ENCODE data around the gene NRXN3.

NRXN3 gene

GRCh38 chr14:79197516-79197915 lies 1027.3 kb downstream of the NRXN3 start:
- H3K27ac ChIP-seq (ENCODE audit: low read depth, low read length) = no peak overlapping the region
- H3K9ac ChIP-seq (ENCODE audit: low read depth, low read length) = no peak overlapping the region
- no peaks in the 10 kb centered on the region for H3K9me3 ChIP-seq (ENCODE audit: control insufficient read depth, insufficient read depth, low read length)
- H3K36me3 ChIP-seq (ENCODE audit: control insufficient read depth, insufficient read depth, low read length) = no peaks in the 10 kb centered on the region
- no peak overlapping the region for H3K4me3 ChIP-seq (ENCODE audit: low read depth, low read length)
- H3K4me1 ChIP-seq (ENCODE audit: control insufficient read depth, insufficient read depth, low read length) = no peaks in the 10 kb centered on the region
- no peaks in the 10 kb centered on the region for H3K27me3 ChIP-seq (ENCODE audit: control insufficient read depth, insufficient read depth, low read length)

- Histone ChIP-seq H3K9me3 (ENCODE audit: control insufficient read depth, insufficient read depth, low read length) (no peaks in the 10 kb centered on the region), H3K4me3 (ENCODE audit: low read depth, low read length) (no peak overlapping the region), H3K4me1 (ENCODE audit: control insufficient read depth, insufficient read depth, low read length) (no peaks in the 10 kb centered on the region), H3K9ac (ENCODE audit: low read depth, low read length) (no peak overlapping the region), H3K36me3 (ENCODE audit: control insufficient read depth, insufficient read depth, low read length) (no peaks in the 10 kb centered on the region), H3K27me3 (ENCODE audit: control insufficient read depth, insufficient read depth, low read length) (no peaks in the 10 kb centered on the region), H3K27ac (ENCODE audit: low read depth, low read length) (no peak overlapping the region)
Measured at GRCh38 chr14:79199217-79199616, 1029.0 kb downstream of the NRXN3 start.

- Histone ChIP-seq H3K27ac (ENCODE audit: low read depth, low read length) (no peak overlapping the region), H3K4me1 (ENCODE audit: control insufficient read depth, insufficient read depth, low read length) (0 out of 2 replicates have a peak, but pooled peaks cover 3% of the 10 kb centered on the region), H3K36me3 (ENCODE audit: control insufficient read depth, insufficient read depth, low read length) (no peaks in the 10 kb centered on the region), H3K4me3 (ENCODE audit: low read depth, low read length) (no peak overlapping the region), H3K9ac (ENCODE audit: low read depth, low read length) (no peak overlapping the region), H3K27me3 (ENCODE audit: control insufficient read depth, insufficient read depth, low read length) (no peaks in the 10 kb centered on the region), H3K9me3 (ENCODE audit: control insufficient read depth, insufficient read depth, low read length) (no peaks in the 10 kb centered on the region)
Measured at GRCh38 chr14:79201564-79202207, 1031.5 kb downstream of the NRXN3 start.

GRCh38 chr14:79204591-79204990 lies 1034.4 kb downstream of the NRXN3 start:
- Histone ChIP-seq H3K36me3 (ENCODE audit: control insufficient read depth, insufficient read depth, low read length) (no peaks in the 10 kb centered on the region), H3K4me1 (ENCODE audit: control insufficient read depth, insufficient read depth, low read length) (peaks cover 10% of the 10 kb centered on the region; the same call in 1 of the 2 replicates), H3K27ac (ENCODE audit: low read depth, low read length) (no peak overlapping the region), H3K4me3 (ENCODE audit: low read depth, low read length) (no peak overlapping the region), H3K9me3 (ENCODE audit: control insufficient read depth, insufficient read depth, low read length) (no peaks in the 10 kb centered on the region), H3K9ac (ENCODE audit: low read depth, low read length) (no peak overlapping the region), H3K27me3 (ENCODE audit: control insufficient read depth, insufficient read depth, low read length) (no peaks in the 10 kb centered on the region)

GRCh38 chr14:79209418-79209817 lies 1039.2 kb downstream of the NRXN3 start:
- H3K27me3 ChIP-seq (ENCODE audit: control insufficient read depth, insufficient read depth, low read length) = no peaks in the 10 kb centered on the region
- H3K9ac ChIP-seq (ENCODE audit: low read depth, low read length) = no peak overlapping the region

GRCh38 chr14:79225815-79226214 lies 1055.6 kb downstream of the NRXN3 start:
- H3K36me3 ChIP-seq (ENCODE audit: control insufficient read depth, insufficient read depth, low read length) = no peaks in the 10 kb centered on the region
- H3K27me3 ChIP-seq (ENCODE audit: control insufficient read depth, insufficient read depth, low read length) = no peaks in the 10 kb centered on the region
- H3K9me3 ChIP-seq (ENCODE audit: control insufficient read depth, insufficient read depth, low read length) = no peaks in the 10 kb centered on the region
- no peak overlapping the region for H3K9ac ChIP-seq (ENCODE audit: low read depth, low read length)
- no peak overlapping the region for H3K27ac ChIP-seq (ENCODE audit: low read depth, low read length)
- H3K4me3 ChIP-seq (ENCODE audit: low read depth, low read length) = no peak overlapping the region
- no peaks in the 10 kb centered on the region for H3K4me1 ChIP-seq (ENCODE audit: control insufficient read depth, insufficient read depth, low read length)

More at GRCh38 chr14:79209418-79209817, 1039.2 kb downstream of the NRXN3 start:
- H3K9me3 ChIP-seq (ENCODE audit: control insufficient read depth, insufficient read depth, low read length) = no peaks in the 10 kb centered on the region
- peaks cover 10% of the 10 kb centered on the region; the same call in 1 of the 2 replicates for H3K4me1 ChIP-seq (ENCODE audit: control insufficient read depth, insufficient read depth, low read length)
- no peak overlapping the region for H3K4me3 ChIP-seq (ENCODE audit: low read depth, low read length)
- H3K36me3 ChIP-seq (ENCODE audit: control insufficient read depth, insufficient read depth, low read length) = no peaks in the 10 kb centered on the region
- no peak overlapping the region for H3K27ac ChIP-seq (ENCODE audit: low read depth, low read length)

- H3K36me3 ChIP-seq (ENCODE audit: control insufficient read depth, insufficient read depth, low read length) = no peaks in the 10 kb centered on the region
- no peaks in the 10 kb centered on the region for H3K27me3 ChIP-seq (ENCODE audit: control insufficient read depth, insufficient read depth, low read length)
- no peak overlapping the region for H3K27ac ChIP-seq (ENCODE audit: low read depth, low read length)
- H3K4me1 ChIP-seq (ENCODE audit: control insufficient read depth, insufficient read depth, low read length) = no peaks in the 10 kb centered on the region
- H3K9ac ChIP-seq (ENCODE audit: low read depth, low read length) = no peak overlapping the region
- no peak overlapping the region for H3K4me3 ChIP-seq (ENCODE audit: low read depth, low read length)
- H3K9me3 ChIP-seq (ENCODE audit: control insufficient read depth, insufficient read depth, low read length) = no peaks in the 10 kb centered on the region
Measured at GRCh38 chr14:79229383-79229909, 1059.3 kb downstream of the NRXN3 start.

GRCh38 chr14:79242666-79243065 lies 1072.5 kb downstream of the NRXN3 start:
- Histone ChIP-seq H3K27me3 (ENCODE audit: control insufficient read depth, insufficient read depth, low read length) (no peaks in the 10 kb centered on the region), H3K4me3 (ENCODE audit: low read depth, low read length) (no peak overlapping the region), H3K9ac (ENCODE audit: low read depth, low read length) (no peak overlapping the region), H3K4me1 (ENCODE audit: control insufficient read depth, insufficient read depth, low read length) (no peaks in the 10 kb centered on the region), H3K9me3 (ENCODE audit: control insufficient read depth, insufficient read depth, low read length) (no peaks in the 10 kb centered on the region), H3K27ac (ENCODE audit: low read depth, low read length) (no peak overlapping the region), H3K36me3 (ENCODE audit: control insufficient read depth, insufficient read depth, low read length) (no peaks in the 10 kb centered on the region)

- no peaks in the 10 kb centered on the region for H3K9me3 ChIP-seq (ENCODE audit: control insufficient read depth, insufficient read depth, low read length)
- H3K4me1 ChIP-seq (ENCODE audit: control insufficient read depth, insufficient read depth, low read length) = peaks cover 5% of the 10 kb centered on the region; the same call in 1 of the 2 replicates
- no peak overlapping the region for H3K4me3 ChIP-seq (ENCODE audit: low read depth, low read length)
- no peak overlapping the region for H3K27ac ChIP-seq (ENCODE audit: low read depth, low read length)
- H3K9ac ChIP-seq (ENCODE audit: low read depth, low read length) = no peak overlapping the region
- H3K27me3 ChIP-seq (ENCODE audit: control insufficient read depth, insufficient read depth, low read length) = no peaks in the 10 kb centered on the region
- no peaks in the 10 kb centered on the region for H3K36me3 ChIP-seq (ENCODE audit: control insufficient read depth, insufficient read depth, low read length)
Measured at GRCh38 chr14:79246173-79246572, 1076.0 kb downstream of the NRXN3 start.

- Histone ChIP-seq H3K27me3 (ENCODE audit: control insufficient read depth, insufficient read depth, low read length) (no peaks in the 10 kb centered on the region), H3K4me3 (ENCODE audit: low read depth, low read length) (no peak overlapping the region), H3K27ac (ENCODE audit: low read depth, low read length) (no peak overlapping the region), H3K36me3 (ENCODE audit: control insufficient read depth, insufficient read depth, low read length) (no peaks in the 10 kb centered on the region), H3K9ac (ENCODE audit: low read depth, low read length) (no peak overlapping the region), H3K4me1 (ENCODE audit: control insufficient read depth, insufficient read depth, low read length) (peaks cover 5% of the 10 kb centered on the region; the same call in 1 of the 2 replicates), H3K9me3 (ENCODE audit: control insufficient read depth, insufficient read depth, low read length) (no peaks in the 10 kb centered on the region)
Measured at GRCh38 chr14:79248126-79248525, 1078.0 kb downstream of the NRXN3 start.

- no peak overlapping the region for H3K27ac ChIP-seq (ENCODE audit: low read depth, low read length)
- H3K9ac ChIP-seq (ENCODE audit: low read depth, low read length) = no peak overlapping the region
- no peaks in the 10 kb centered on the region for H3K9me3 ChIP-seq (ENCODE audit: control insufficient read depth, insufficient read depth, low read length)
Measured at GRCh38 chr14:79248771-79249170, 1078.6 kb downstream of the NRXN3 start.

More at GRCh38 chr14:79248771-79249170, 1078.6 kb downstream of the NRXN3 start:
- no peaks in the 10 kb centered on the region for H3K36me3 ChIP-seq (ENCODE audit: control insufficient read depth, insufficient read depth, low read length)
- no peaks in the 10 kb centered on the region for H3K27me3 ChIP-seq (ENCODE audit: control insufficient read depth, insufficient read depth, low read length)
- H3K4me3 ChIP-seq (ENCODE audit: low read depth, low read length) = no peak overlapping the region
- H3K4me1 ChIP-seq (ENCODE audit: control insufficient read depth, insufficient read depth, low read length) = peaks cover 5% of the 10 kb centered on the region; the same call in 1 of the 2 replicates

Data from HUES48 (cell line).